HL-60 (cell line): ENCODE measurements around the gene TENM3.

Source experiments
- DNase-seq, 2 experiments: peaks; one replicate each; pipeline ENCODE4 v3.0.0-alpha.2; 2010 to 2020; ENCODE audit warnings: low read depth in 1 of 2, low spot score in 1 of 2
- H3K27ac ChIP-seq: fragments of 250-450 bp; sonication (Bioruptor Pico); replicated peaks from 2 replicates; pipeline ENCODE4 v1.5.1; 2020; ENCODE audit warnings: mild to moderate bottlenecking, moderate library complexity
- H3K27me3 ChIP-seq: fragments of 250-450 bp; sonication (Bioruptor Pico); 2 replicates; pipeline ENCODE4 v1.5.1; 2021; ENCODE audit warnings: mild to moderate bottlenecking, moderate library complexity; ENCODE audit not compliant: insufficient read depth, poor library complexity, severe bottlenecking
- H3K4me3 ChIP-seq: replicated peaks from 2 replicates; pipeline ENCODE4 v1.5.1; 2011; ENCODE audit warnings: mild to moderate bottlenecking, control low read depth, low read length; ENCODE audit not compliant: insufficient read depth
- GABPA ChIP-seq: IDR thresholded peaks from 2 replicates; pipeline ENCODE4 v1.6.1; 2012; ENCODE audit warnings: low read depth
- POLR2AphosphoS5 ChIP-seq: IDR thresholded peaks from 2 replicates; pipeline ENCODE4 v1.6.1; 2012; ENCODE audit warnings: low read depth
- SPI1 ChIP-seq: IDR thresholded peaks from 2 replicates; pipeline ENCODE4 v1.6.1; 2012; ENCODE audit warnings: low read depth, mild to moderate bottlenecking, borderline replicate concordance
- TF ChIP-seq, protein P1 (sequence below): IDR thresholded peaks from one replicate; pipeline ENCODE4 v1.5.1; 2011; ENCODE audit warnings: low read length, control low read depth, inconsistent platforms; ENCODE audit not compliant: insufficient read depth
- TF ChIP-seq, protein P2 (sequence below): IDR thresholded peaks from 2 replicates; pipeline ENCODE4 v1.6.1; 2012; ENCODE audit warnings: low read depth; ENCODE audit not compliant: insufficient replicate concordance

The TENM3 gene

DNA sequence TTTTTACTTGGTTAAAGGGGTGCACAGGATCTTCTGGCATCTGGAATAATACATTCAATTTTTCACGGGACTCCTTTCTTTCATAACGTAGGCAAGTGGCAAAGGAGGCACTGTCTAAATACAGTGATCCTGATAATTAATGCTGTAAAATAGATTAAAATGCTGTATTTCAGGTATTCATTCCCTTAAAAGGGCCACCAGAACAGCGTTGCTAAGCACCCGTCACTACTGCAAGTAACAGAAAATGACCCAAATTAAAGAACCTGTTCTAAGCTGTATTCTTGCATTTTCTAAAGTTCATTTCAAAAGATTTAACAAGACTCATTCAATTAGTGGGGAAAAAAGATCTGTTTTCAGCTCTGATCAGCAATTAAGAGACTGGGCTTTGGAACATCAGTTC lies 208.2 kb downstream of the TENM3 start:
- Histone ChIP-seq H3K27me3 (peaks cover 40% of the 10 kb centered on the region), H3K27ac (no peak overlapping the region), H3K4me3 (no peak overlapping the region)
- TF ChIP-seq GABPA (no peak), SPI1 (no peak), POLR2AphosphoS5 (no peak)
- TF ChIP-seq, protein P1, sequence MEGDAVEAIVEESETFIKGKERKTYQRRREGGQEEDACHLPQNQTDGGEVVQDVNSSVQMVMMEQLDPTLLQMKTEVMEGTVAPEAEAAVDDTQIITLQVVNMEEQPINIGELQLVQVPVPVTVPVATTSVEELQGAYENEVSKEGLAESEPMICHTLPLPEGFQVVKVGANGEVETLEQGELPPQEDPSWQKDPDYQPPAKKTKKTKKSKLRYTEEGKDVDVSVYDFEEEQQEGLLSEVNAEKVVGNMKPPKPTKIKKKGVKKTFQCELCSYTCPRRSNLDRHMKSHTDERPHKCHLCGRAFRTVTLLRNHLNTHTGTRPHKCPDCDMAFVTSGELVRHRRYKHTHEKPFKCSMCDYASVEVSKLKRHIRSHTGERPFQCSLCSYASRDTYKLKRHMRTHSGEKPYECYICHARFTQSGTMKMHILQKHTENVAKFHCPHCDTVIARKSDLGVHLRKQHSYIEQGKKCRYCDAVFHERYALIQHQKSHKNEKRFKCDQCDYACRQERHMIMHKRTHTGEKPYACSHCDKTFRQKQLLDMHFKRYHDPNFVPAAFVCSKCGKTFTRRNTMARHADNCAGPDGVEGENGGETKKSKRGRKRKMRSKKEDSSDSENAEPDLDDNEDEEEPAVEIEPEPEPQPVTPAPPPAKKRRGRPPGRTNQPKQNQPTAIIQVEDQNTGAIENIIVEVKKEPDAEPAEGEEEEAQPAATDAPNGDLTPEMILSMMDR: no peak
- TF ChIP-seq, protein P2, sequence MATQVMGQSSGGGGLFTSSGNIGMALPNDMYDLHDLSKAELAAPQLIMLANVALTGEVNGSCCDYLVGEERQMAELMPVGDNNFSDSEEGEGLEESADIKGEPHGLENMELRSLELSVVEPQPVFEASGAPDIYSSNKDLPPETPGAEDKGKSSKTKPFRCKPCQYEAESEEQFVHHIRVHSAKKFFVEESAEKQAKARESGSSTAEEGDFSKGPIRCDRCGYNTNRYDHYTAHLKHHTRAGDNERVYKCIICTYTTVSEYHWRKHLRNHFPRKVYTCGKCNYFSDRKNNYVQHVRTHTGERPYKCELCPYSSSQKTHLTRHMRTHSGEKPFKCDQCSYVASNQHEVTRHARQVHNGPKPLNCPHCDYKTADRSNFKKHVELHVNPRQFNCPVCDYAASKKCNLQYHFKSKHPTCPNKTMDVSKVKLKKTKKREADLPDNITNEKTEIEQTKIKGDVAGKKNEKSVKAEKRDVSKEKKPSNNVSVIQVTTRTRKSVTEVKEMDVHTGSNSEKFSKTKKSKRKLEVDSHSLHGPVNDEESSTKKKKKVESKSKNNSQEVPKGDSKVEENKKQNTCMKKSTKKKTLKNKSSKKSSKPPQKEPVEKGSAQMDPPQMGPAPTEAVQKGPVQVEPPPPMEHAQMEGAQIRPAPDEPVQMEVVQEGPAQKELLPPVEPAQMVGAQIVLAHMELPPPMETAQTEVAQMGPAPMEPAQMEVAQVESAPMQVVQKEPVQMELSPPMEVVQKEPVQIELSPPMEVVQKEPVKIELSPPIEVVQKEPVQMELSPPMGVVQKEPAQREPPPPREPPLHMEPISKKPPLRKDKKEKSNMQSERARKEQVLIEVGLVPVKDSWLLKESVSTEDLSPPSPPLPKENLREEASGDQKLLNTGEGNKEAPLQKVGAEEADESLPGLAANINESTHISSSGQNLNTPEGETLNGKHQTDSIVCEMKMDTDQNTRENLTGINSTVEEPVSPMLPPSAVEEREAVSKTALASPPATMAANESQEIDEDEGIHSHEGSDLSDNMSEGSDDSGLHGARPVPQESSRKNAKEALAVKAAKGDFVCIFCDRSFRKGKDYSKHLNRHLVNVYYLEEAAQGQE: no peak
- no peak for DNase-seq

DNA sequence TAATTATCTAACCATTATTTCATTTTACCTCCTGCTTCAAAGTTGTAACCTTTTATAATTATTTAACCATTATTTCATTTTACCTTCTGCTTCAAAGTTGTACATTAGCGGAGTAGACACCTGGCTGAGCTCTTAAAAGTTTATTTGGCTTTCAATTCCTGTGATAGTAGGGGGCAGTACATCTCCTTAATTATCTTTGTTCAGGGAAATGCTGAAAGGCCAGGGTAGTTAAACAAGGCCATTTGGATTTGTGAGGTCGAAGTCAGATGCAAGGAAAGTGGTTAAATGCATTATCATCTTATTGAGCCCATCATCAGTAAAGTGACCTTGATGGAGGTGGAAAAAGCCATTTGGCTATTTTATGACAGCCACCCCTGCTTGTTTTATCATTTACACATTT lies 210.6 kb downstream of the TENM3 start:
- Histone ChIP-seq H3K4me3 (no peak overlapping the region), H3K27ac (no peak overlapping the region), H3K27me3 (peaks cover 29% of the 10 kb centered on the region)
- no peak for DNase-seq
- TF ChIP-seq, protein P2: no peak
- TF ChIP-seq, protein P1: no peak
- no peak for TF ChIP-seq GABPA
- no peak for TF ChIP-seq POLR2AphosphoS5
- no peak for TF ChIP-seq SPI1

DNA sequence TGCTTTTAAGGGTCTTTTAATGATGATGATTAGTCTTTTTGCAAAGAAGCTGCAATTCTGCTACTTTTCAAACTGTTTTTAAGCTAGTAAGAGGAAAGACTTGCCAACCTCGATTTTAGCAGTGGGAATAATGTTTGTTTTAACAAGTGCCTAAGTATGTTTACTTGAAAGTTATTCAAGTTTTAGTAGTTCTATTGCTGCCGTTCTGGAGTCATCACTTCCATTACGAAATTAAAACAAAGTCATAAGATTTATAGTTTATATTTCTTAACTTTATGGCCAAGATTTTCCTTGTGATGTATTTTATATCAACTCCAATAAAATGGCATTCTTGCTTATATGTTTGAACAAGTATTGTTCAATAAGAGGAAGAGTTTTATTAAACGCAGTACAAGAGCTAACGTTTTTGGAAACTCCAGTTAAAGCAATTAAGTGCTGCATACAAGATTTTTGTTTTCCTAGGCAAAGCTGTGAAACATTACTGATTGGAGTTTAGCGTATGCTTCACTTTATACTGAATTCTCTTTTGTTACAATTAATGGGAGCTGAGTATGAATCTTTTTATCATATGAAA lies 211.3 kb downstream of the TENM3 start:
- no peak for DNase-seq
- Histone ChIP-seq H3K27me3 (peaks cover 27% of the 10 kb centered on the region), H3K27ac (no peak overlapping the region), H3K4me3 (no peak overlapping the region)
- TF ChIP-seq, protein P2: no peak
- TF ChIP-seq POLR2AphosphoS5 (no peak), SPI1 (no peak), GABPA (no peak)
- TF ChIP-seq, protein P1: no peak
